Caco-2 (cell line): ENCODE data around the gene GPC5. TPM values are rescaled to one million over a fixed set of nuclear protein-coding genes. Genes with fewer than 3 reads are reported as not detected.

Source experiments
- BruUV-seq: library from RNA; stranded (reverse); fragments of 400-500 nt; replicated peaks from 2 replicates; lab custom pipeline; 2021; lab: Mats Ljungman, UMichigan
- CTCF ChIA-PET: fragments of 300-600 bp; sonication (Branson Sonifier 250); formaldehyde crosslinking; loops from one replicate; lab custom pipeline; 2022; ENCODE audit warnings: antibody characterized with exemption; lab: Charles Lee
- POLR2A ChIA-PET: fragments of 300-600 bp; sonication (Branson Sonifier 250); formaldehyde crosslinking; loops from one replicate; lab custom pipeline; 2022; ENCODE audit warnings: antibody characterized with exemption; lab: Charles Lee
- DNase-seq, 2 experiments: peaks; one replicate each; pipeline versions ENCODE4 v3.0.0 to v3.0.0-alpha.2; 2020 to 2022
- H3K27me3 ChIP-seq: replicated peaks from 2 replicates; pipeline ENCODE4 v1.6.0; 2011; ENCODE audit warnings: low read length; ENCODE audit not compliant: control insufficient read depth, insufficient read depth
- H3K36me3 ChIP-seq: 2 replicates; pipeline ENCODE4 v1.5.1; 2011; ENCODE audit warnings: low read length; ENCODE audit not compliant: control insufficient read depth, insufficient read depth
- H3K4me1 ChIP-seq: fragments of 250-450 bp; sonication (Bioruptor Pico); 2 replicates; pipeline ENCODE4 v1.5.1; 2020; ENCODE audit warnings: mild to moderate bottlenecking
- H3K4me3 ChIP-seq: 2 replicates; pipeline ENCODE4 v1.5.1; 2011; ENCODE audit warnings: low read depth, mild to moderate bottlenecking, control low read depth, low read length
- H3K9me3 ChIP-seq: fragments of 250-450 bp; sonication (Bioruptor Pico); 2 replicates; pipeline ENCODE4 v1.5.1; 2020; ENCODE audit warnings: mild to moderate bottlenecking, moderate library complexity
- H3K27ac Mint-ChIP-seq: one replicate; pipeline ENCODE4 v1.8.0; 2022; ENCODE audit warnings: mixed read lengths; ENCODE audit not compliant: unreplicated experiment
- H3K27me3 Mint-ChIP-seq: one replicate; pipeline ENCODE4 v1.8.0; 2022; ENCODE audit warnings: mixed read lengths; ENCODE audit not compliant: insufficient read depth, unreplicated experiment
- H3K36me3 Mint-ChIP-seq: one replicate; pipeline ENCODE4 v1.8.0; 2022; ENCODE audit warnings: mild to moderate bottlenecking, mixed read lengths; ENCODE audit not compliant: insufficient read depth, unreplicated experiment
- H3K4me1 Mint-ChIP-seq: one replicate; pipeline ENCODE4 v1.8.0; 2022; ENCODE audit warnings: low read depth, mixed read lengths; ENCODE audit not compliant: unreplicated experiment
- H3K4me3 Mint-ChIP-seq: one replicate; pipeline ENCODE4 v1.8.0; 2022; ENCODE audit warnings: mild to moderate bottlenecking, moderate library complexity, mixed read lengths; ENCODE audit not compliant: unreplicated experiment
- H3K9me3 Mint-ChIP-seq: one replicate; pipeline ENCODE4 v1.8.0; 2022; ENCODE audit warnings: mixed read lengths; ENCODE audit not compliant: unreplicated experiment
- intact Hi-C: fragments of 100-400 bp; cut with micrococcal nuclease; formaldehyde crosslinking; loops from one replicate; pipeline ENCODE4 v1.10.0; 2022; ENCODE audit not compliant: unreplicated experiment
- total RNA-seq: library from RNA; stranded (reverse); gene quantifications from 2 replicates; pipeline ENCODE4 v1.2.3, GENCODE V29; 2022
- TF ChIP-seq, protein P1 (sequence below), 2 experiments: fragments of 200-600 bp in 1 of 2; IDR thresholded peaks; 1 replicate in 1 of 2; 2 replicates in 1 of 2; pipeline versions ENCODE4 v1.5.1 to v1.8.0; 2011 to 2022; ENCODE audit warnings: antibody characterized with exemption in 1 of 2, control low read depth in 1 of 2, inconsistent platforms in 1 of 2, low read depth in 1 of 2, low read length in 1 of 2, mild to moderate bottlenecking in 1 of 2, moderate library complexity in 1 of 2; ENCODE audit not compliant: insufficient read depth in 1 of 2, severe bottlenecking in 1 of 2, unreplicated experiment in 1 of 2

Gene GPC5
- total RNA-seq, 1 experiment from 2014 or later, result 4.1 TPM

- H3K27me3 Mint-ChIP-seq, result no peaks in the 10 kb centered on the region
- Histone ChIP-seq H3K4me3 (no peak overlapping the region), H3K36me3 (no peaks in the 10 kb centered on the region), H3K27me3 (no peaks in the 10 kb centered on the region), H3K9me3 (no peaks in the 10 kb centered on the region), H3K4me1 (no peaks in the 10 kb centered on the region)
- ChIA-PET POLR2A (no interaction called here), CTCF (no interaction called here)
- DNase-seq, result no peak
- H3K4me3 Mint-ChIP-seq, result no peak overlapping the region
- H3K36me3 Mint-ChIP-seq, result no peaks in the 10 kb centered on the region
- intact Hi-C loops, result no loop called here
- BruUV-seq, result no TSS peak
- no peak overlapping the region for H3K27ac Mint-ChIP-seq
- no peaks in the 10 kb centered on the region for H3K4me1 Mint-ChIP-seq
- TF ChIP-seq, protein P1, sequence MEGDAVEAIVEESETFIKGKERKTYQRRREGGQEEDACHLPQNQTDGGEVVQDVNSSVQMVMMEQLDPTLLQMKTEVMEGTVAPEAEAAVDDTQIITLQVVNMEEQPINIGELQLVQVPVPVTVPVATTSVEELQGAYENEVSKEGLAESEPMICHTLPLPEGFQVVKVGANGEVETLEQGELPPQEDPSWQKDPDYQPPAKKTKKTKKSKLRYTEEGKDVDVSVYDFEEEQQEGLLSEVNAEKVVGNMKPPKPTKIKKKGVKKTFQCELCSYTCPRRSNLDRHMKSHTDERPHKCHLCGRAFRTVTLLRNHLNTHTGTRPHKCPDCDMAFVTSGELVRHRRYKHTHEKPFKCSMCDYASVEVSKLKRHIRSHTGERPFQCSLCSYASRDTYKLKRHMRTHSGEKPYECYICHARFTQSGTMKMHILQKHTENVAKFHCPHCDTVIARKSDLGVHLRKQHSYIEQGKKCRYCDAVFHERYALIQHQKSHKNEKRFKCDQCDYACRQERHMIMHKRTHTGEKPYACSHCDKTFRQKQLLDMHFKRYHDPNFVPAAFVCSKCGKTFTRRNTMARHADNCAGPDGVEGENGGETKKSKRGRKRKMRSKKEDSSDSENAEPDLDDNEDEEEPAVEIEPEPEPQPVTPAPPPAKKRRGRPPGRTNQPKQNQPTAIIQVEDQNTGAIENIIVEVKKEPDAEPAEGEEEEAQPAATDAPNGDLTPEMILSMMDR (IDR thresholded peaks at IDR 0.05; ENCODE audit: insufficient read depth in 1 of 2, low read depth in 1 of 2, low read length in 1 of 2, severe bottlenecking in 1 of 2, unreplicated experiment in 1 of 2), result no peak
- no peaks in the 10 kb centered on the region for H3K9me3 Mint-ChIP-seq
These were observed 165.4 kb downstream of the GPC5 start for GRCh38 chr13:91563799-91564198.

DNA sequence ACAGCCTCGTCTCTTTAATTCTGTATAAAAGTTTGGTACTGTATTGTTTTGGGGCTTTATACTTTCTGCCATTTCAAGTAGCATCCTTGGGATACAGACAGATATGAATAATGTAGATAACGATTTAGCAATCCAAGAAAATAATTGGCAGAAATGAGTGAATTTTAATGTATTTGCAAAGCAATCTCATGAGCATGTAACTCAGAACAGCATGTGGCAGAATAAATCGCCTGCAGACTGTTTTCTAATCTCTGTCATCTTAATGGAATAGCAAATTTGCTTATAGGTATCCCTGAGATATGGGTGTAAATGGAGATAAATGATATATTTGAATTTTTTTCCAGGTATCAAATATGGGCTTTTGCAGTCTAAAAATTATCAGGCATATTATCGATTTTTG lies 166.0 kb downstream of the GPC5 start:
- POLR2A ChIA-PET, result no interaction called here
- BruUV-seq, result no TSS peak
- TF ChIP-seq, protein P1 (IDR thresholded peaks at IDR 0.05; ENCODE audit: insufficient read depth in 1 of 2, low read depth in 1 of 2, low read length in 1 of 2, severe bottlenecking in 1 of 2, unreplicated experiment in 1 of 2), result no peak

DNA sequence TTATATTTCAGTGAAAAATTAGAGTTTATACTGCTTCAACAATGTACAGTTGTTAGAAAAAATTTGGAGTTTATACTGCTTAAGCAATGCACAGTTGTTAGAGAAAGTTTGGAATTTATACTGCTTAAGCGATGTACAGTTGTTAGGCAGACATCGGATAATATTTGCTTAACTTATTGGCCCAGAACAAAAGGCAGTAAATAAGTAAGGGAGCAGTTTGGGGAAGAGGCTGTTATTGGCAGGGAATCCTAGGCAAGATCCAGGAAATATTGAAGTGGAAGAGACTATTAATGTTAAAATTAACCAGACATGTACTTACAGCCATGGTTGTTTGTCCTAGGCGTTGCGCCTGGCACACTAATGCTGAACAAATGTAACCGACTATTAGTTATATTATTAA lies 166.9 kb downstream of the GPC5 start:
- Mint-ChIP-seq H3K36me3 (no peaks in the 10 kb centered on the region), H3K27ac (no peak overlapping the region), H3K4me3 (no peak overlapping the region), H3K9me3 (no peaks in the 10 kb centered on the region), H3K27me3 (no peaks in the 10 kb centered on the region), H3K4me1 (no peaks in the 10 kb centered on the region)
- ChIA-PET CTCF (no interaction called here), POLR2A (no interaction called here)
- Histone ChIP-seq H3K4me1 (no peaks in the 10 kb centered on the region), H3K9me3 (no peaks in the 10 kb centered on the region), H3K27me3 (no peaks in the 10 kb centered on the region), H3K36me3 (no peaks in the 10 kb centered on the region), H3K4me3 (no peak overlapping the region)
- intact Hi-C loops, result no loop called here
- no TSS peak for BruUV-seq
- DNase-seq, result no peak
- TF ChIP-seq, protein P1 (IDR thresholded peaks at IDR 0.05; ENCODE audit: insufficient read depth in 1 of 2, low read depth in 1 of 2, low read length in 1 of 2, severe bottlenecking in 1 of 2, unreplicated experiment in 1 of 2), result no peak

More for the DNA sequence above, 166.0 kb downstream of the GPC5 start:
- H3K9me3 Mint-ChIP-seq, result no peaks in the 10 kb centered on the region
- no peak overlapping the region for H3K27ac Mint-ChIP-seq
- no peak overlapping the region for H3K4me3 ChIP-seq
- H3K36me3 ChIP-seq, result no peaks in the 10 kb centered on the region
- CTCF ChIA-PET, result no interaction called here
- no peaks in the 10 kb centered on the region for H3K27me3 ChIP-seq
- DNase-seq, result no peak
- H3K4me1 Mint-ChIP-seq, result no peaks in the 10 kb centered on the region
- no peaks in the 10 kb centered on the region for H3K27me3 Mint-ChIP-seq
- H3K36me3 Mint-ChIP-seq, result no peaks in the 10 kb centered on the region
- no peaks in the 10 kb centered on the region for H3K4me1 ChIP-seq
- H3K9me3 ChIP-seq, result no peaks in the 10 kb centered on the region
- intact Hi-C loops, result no loop called here
- no peak overlapping the region for H3K4me3 Mint-ChIP-seq
